Amniotic epithelial cell (primary cell): ENCODE measurements around the gene PTPRF.
"Not testable (repeated sequence)": the region's sequence is repeated elsewhere in the genome, so short reads cannot be mapped to it uniquely, and the experiment has no call there.

ENCODE experiments used
- DNase-seq: peaks from one replicate; pipeline ENCODE4 v3.0.0-alpha.2; 2010; ENCODE audit warnings: low read depth

PTPRF gene

DNA sequence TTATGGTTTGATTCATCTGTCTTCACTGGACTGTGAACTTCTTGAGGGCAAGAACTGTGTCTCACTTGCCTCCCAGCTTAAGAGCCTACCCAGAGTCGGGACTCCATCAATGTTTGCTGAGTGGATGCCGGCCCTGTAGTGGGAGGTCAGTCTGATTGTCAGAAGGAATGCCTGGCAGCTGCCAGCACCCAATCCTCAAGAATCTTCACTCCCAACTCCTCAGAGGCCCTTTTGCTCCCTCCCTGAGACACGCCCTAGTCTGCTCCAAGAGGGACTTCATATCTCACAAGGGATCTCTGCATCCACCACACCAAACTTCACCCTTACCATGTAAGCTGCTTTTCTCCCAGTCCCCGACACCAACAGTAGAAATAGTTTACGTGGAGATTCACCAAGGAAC is 104.0 kb downstream of the PTPRF start:
- peak; percentile 41 for DNase-seq

DNA sequence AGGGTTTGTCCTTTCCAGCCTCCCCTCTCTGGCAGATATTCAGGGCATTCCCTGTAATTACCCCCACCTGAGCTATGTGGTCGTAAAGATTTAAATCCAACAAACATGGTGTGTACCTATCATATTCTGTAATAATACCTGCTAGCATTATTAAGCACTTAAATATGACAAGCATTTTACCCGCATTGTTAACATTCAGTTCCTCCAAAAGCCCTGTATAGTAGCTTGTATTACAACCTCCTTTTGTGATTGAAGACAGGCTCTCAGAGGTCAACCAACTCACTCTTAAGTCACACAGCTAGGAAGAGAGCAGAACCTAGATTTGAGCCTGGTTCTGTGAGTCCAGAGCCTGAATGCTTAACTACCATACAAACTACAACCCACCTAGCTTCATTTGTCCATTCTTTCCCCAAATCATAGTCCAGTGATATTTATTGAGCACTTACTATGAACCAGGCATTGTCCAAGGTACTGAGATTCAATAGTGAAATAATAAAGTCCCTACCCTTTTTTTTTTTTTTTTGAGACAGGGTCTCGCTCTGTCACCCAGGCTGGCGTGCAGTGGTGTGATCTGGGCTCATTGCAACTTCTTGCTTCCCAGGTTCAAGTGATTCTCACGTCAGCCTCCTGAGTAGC is 105.4 kb downstream of the PTPRF start:
- no peak for DNase-seq

DNA sequence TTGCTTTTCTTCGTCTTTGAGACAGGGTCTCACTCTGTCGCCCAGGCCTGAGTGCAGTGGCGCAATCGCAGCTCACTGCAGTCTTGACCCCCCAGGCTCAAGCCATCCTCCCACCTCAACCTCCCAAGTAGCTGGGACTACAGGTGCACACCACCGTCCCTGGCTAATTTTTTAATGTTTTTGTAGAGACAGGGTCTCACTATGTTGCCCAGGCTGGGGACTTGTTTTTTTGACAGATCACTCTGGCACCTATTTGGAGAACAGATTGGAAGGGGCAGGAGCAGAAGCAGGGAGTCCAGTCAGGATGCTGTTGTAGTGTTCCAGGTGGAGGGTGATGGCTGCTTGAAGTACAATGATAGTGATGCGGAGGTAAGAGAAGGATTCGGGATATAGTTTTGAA is 106.6 kb downstream of the PTPRF start:
- no peak for DNase-seq

DNA sequence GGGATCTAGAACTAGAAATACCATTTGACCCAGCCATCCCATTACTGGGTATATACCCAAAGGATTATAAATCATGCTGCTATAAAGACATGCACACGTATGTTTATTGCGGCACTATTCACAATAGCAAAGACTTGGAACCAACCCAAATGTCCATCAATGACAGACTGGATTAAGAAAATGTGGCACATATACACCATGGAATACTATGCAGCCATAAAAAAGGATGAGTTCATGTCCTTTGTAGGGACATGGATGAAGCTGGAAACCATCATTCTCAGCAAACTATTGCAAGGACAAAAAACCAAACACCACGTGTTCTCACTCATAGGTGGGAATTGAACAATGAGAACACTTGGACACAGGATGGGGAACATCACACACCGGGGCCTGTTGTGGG is 107.7 kb downstream of the PTPRF start:
- DNase-seq: not testable (repeated sequence)

DNA sequence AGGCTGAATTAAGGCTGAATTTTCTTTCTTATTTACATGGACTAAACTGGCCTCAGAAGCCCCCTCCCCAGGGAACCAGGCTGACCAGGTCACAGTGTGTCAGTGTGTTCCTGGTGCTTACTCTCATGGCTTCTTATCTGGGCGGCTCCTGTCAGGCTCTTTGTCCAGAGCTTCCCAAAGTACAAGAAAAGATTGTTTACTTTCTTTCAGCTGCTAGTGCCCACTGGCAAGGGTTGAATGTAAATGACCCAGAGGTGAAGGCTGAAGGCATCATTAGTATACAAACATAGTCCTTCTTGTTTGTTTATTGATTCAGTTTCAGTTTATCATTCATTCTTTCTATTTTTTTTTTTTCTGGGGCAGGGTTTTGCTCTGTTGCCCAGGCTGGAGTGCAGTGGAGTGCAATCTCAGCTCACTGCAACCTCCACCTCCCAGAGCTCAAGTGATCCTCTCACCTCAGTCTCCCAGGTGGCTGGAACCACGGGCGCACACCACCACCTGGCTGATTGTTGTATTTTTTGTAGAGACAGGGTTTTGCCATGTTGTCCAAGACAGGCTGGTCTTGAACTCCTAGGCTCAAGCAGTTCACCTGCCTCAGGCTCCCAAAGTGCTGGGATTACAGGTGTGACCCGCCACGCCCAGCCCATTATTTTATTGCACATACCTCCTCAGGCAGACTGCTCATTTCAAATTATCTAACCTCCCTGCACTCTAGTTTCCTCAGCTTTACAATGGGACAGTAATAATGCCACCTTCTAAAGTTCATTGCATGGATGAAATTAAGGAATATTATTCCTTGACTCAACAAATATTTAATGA is 109.5 kb downstream of the PTPRF start:
- DNase-seq: no peak

DNA sequence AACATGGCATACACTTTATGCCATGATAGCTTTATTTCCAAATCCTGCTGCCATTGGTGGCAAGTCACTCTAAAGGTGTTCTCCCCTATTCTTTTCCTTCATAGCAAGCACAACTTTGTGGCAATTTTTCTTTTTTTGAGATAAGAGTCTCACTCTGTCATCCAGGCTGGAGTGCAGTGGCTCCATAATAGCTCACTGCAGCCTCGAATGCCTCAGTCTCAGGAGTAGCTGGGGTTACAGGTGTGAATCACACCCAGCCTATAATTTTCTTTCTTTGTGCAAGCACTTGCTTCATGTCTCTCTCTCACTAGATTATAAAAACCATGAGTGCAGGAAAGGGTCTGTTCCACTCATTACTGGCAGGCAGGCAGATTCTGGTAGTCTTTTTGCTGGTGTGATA is 113.9 kb downstream of the PTPRF start:
- no peak for DNase-seq

DNA sequence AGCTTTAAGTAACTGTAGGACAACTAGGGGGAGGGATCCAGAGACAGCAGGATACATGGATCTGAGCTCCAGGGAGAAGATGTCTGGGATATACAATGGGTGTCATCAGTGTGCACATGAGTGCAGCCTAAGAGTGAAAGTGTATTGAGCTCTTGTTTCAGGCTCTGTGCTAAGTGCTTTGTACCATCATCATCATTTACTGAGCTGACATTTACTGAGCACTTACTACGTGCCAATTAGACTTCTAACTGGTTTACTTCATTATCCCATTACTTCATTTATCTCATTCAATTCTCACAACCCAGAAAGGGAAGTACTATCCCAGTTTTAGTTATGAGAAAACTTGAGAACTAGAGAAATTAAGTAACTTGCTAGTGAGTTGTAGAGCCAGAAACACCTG is 114.8 kb downstream of the PTPRF start:
- DNase-seq: no peak

DNA sequence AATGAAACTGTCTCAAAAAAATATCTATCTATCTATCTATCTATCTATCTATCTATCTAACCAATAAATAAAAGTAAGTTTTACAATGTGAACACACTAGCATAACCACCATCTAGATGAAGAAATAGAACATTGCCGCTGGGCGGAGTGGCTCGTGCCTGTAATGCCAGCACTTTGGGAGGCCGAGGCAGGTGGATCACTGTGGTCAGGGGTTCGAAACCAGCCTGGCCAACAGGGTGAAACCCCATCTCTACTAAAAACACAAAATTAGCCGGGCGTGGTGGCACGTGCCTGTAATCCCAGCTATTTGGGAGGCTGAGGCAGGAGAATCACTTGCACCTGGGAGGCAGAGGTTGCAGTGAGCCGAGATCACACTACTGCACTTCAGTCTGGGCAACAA is 116.6 kb downstream of the PTPRF start:
- DNase-seq: not testable (repeated sequence)

DNA sequence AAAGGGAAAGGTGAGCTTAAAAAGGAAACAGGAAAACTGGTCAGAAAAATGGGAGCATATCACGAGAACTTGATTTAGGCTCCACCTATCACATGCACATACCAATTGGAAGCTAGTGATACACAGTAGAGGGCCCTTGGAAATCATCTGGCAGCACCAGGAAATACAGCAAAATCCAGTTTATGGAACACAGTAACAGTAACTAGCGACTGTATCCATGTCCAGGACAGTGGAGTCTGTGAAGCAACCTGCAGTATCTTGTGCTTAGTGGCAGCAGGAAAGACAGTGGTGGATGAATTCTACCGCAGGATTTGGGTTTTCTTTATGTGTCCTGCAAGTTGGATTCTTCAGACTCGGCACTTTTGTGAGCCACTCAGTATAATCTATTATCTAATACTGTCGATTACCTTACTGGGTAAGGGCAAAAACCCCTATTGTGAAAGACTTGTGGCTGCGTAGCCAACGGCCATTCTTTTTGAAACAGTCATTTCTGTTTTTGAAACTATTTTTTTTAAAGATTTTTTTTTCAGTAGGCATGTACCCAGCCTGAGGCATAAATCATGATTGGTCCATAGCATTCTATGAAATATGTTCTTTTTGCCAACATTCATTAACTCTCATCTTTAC is 117.7 kb downstream of the PTPRF start:
- peak; percentile 76 for DNase-seq

DNA sequence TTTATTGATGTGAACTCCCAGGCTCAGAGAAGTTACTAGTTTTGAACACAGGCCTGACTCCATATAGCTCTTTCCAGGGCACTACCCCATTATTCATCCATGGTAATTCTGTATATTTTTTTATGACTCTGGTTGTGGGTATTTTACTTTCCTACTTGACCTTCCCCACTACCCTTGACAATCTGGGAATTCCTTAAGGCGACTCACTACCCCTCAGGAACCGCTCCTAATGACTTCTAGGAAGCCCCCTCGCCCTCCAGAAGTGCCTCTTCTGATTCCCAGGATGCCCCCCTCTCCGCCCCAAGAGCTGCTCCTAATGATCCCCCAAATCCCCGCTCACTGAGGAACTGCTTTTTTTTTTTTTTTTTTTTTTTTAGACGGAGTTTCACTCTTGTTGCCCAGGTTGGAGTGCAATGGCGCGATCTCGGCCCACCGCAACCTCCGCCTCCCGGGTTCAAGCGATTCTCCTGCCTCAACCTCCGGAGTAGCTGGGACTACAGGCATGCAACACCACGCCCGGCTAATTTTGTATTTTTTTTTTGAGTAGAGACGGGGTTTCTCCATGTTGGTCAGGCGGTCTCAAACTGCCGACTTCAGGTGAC is 118.3 kb downstream of the PTPRF start:
- no peak for DNase-seq

DNA sequence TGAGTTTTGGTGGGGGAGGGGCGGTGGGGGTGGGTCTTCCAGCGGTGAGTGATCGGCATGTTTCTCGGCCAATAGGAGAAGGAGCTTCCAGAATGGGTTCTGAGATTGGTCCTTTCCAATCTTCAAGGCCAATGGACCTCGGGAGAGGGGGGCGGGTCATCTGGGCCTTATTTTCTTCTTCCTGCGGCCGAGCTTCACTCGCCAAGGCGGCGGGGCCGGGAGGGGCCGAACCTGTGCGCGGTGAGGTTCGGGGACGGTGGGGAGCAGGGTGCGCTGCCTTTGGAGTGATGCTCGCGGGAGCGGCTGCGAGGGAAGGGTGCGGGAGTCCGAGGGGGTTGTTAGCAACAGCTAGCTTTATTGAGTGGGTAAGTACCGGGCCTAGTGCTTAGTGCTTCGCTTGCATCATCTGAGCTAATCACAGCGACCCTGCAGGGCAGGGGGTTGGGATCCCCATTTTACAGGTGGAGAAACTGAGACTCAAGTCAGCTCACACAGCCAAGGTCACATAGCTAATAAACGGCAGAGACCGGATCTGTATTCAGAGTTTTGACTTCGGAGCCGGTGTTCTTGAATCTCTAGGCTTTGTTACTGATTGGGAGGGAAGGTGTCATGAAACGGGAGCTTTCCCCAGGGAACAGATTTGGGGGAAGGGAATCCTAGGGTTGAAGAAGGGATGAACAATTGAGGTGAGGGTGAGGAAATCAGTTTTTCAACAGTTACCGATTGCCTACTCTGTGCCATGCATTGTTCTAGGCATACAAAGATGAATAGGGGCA is 119.8 kb downstream of the PTPRF start:
- DNase-seq: peak; percentile 98

DNA sequence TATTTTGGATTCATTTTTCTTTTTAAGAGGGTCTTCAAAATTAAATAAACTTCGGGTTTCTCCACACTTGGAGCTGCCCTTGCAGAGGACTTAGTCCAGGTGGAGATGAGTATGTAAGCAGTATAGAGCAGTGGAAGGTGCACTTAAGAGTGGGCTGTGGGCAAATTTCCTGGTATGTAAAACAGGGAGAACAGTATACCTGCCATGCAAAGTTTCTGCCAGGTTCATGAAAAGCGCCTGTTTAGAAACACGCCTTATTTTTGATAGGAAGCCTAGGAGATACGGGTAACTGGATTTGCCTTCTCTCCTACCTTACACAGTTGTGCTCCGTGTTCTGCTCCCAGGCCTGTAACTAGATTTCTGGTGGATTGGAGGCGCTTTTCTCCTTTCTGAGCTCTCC is 120.5 kb downstream of the PTPRF start:
- DNase-seq: no peak

DNA sequence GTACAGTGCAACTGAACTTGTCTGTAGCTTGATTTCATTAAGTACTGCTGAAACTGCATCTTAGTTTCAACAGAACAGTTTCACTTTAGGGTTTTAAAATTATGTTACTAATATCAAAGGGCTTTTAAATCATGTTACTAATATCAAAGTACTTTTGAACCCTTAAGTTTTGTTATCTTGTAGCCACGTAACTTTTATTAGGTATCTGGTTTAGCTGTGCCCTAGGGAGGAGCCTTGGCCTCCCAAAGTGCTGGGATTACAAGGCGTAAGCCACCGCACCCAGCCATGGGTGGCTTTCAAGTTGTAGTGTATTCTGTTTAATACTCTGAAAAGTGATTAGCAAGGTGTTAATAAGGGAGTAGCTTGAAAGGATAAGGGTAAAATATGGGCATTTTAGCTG is 121.2 kb downstream of the PTPRF start:
- no peak for DNase-seq

DNA sequence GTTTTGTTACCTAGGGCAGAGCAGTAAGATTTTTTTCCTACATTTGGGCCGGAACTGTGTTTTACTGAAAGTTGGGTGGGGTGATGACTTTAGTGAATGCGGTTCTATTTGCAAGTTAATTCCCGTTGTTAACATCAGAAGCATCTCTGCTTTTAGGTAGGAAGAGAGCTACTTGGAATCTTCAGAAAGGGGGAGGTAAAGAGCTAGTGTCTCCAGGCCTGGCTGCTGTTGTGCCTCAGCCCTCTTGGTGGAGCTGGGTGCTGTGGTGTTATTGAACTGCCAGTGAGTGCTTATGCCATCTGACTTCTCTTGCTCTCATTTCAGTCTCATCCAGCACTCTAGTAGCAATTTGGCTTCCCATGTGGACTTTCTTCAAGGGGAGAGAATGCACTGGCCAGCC is 122.7 kb downstream of the PTPRF start:
- DNase-seq: peak; percentile 53

DNA sequence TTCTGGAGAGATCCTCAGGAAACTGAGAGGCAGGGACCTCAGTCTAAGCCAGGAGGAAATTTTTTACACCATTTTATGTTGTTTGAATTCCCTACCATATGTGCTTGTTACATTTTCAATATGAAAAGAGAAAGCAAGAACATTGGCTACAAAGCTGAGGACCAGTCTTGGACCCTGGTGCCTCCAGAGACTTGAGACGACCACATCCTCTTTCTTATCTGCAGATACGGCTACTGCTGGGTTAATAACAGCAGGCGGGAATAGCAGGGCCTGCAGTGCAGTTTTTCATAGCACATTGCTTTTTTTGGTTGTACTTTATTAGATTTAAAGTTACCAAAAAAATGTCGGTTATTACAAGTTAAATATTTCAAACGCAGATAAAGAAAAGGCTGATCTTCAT is 123.2 kb downstream of the PTPRF start:
- DNase-seq: no peak

DNA sequence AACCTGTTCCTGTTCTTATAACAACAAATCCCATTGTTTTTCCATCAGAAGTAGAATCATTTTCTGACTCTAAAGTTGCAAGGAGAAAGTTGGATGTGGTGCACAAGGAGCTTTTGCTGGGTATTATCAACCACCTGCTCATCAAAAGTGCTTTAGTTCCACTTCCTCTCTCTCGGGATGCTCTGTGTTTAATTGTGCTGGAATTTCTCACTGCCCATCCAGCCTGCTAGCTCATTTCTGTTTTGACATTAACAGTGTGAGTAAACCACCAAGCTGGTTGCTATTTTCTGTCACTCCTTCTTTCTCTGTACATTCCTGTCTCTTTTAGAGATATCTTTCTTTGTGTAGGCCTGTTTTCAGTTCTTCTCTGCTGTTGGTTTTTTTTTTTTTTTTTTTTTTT is 125.3 kb downstream of the PTPRF start:
- DNase-seq: no peak

DNA sequence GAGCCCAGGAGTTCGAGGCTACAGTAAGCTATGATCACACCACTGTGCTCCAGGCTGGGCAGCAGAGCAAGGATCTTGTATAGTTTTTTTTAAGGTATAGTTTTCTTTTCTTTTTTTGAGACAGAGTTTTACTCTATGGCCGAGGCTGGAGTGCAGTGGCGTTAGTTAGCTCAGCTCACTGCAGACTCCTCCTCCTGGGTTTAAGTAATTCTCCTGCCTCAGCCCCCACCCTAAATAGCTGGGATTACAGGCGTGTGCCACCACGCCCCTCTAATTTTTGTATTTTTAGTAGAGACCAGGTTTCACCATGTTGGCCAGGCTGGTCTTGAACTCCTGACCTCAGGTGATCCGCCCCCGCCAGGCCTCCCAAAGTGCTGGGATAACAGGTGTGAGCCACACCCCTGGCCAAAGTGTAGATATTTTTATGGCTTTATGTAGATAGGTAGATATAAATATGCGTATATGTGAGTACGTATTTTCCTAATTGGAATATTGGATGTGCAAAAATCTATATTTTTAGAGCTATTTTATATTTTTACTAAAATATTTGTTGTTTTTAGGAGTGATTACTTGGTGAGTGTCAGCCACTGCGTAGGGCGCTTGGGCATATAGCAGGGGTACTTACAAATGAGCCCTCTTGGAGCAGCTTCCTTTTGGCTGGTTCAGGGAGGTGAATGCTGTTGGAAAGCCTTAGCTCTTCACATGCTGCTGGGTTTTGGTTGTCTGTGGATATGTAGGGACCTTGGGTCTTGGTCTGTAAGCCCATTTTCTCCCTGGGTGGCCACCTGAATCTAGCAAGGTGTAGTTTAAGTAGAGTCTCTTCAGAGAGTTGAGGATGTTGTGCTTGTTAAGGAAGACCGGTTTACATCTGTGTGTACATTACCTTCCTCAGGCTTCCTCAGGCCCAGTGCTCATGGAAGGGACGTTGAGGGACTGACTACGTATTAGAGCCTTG is 128.8 kb downstream of the PTPRF start:
- no peak for DNase-seq

DNA sequence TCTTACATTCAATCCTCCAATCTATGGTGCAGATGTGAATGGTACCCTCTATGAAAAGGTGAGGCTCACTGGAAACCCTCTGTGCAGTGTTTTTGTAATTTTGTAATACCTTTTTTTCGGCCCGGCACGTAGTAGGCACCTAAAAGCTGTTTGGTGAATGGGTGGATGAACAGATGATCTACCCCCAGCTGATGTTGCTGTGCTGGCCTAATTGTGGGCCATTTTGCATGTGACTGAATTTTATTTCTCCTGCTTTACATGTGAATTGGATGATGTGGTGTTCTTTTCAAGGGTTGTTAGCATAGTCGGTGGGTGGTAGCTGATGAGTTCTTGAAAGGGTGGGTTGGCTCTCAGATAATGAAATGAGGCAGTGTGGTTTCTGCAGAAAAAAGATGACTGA is 129.7 kb downstream of the PTPRF start:
- no peak for DNase-seq

DNA sequence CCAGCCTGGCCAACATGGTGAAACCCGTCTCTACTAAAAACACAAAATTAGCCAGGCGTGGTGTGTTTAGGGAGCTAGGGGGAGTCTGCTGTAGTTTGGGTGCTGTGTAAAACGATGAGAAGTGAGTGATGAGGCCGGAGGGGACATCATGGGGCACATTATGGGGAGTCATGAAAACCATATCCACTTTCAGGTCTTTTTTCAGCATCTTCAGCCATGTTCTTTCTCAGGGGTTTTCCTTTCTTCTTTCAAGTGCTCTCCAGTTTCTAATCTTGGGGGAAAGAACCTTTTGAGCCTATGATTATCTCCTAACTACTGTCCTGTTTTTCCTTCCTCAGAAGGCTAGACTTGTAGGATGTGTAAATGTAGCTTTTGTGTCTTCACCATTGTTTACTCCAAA is 133.7 kb downstream of the PTPRF start:
- DNase-seq: no peak

DNA sequence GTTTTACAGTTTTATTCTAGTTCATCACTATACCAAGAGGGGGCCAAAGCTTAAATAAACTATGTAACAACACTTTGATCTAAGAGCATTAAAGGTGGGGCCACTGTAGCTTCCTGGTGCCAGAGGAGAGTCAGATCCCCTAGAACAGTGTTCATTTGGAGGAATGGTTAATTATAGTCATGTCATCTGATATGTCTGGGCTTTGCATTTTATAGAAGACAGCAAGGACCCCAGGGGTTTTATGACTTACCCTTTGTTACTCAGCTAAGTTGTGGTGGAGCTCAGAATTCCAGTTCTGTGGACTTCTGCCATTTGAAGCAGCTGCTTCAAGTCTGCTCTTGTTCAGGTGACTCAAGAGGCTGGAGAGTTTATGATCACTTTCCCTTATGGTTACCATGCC is 135.9 kb downstream of the PTPRF start:
- no peak for DNase-seq

DNA sequence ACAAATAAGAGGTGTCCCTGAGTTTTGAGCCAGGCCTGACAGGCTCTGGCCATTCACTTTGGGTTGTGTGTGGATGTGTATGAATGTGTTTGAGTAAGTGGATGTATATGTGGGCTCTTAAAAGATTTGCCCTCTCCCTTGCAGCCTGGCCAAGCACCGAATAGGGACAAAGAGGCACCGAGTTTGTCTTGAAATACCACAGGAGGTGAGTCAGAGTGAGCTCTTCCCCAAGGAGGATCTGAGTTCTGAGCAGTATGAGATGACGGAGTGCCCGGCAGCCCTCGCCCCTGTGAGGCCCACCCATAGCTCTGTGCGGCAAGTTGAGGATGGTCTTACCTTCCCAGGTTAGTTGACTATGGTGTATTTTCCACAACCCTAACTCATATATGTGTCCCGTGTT is 138.3 kb downstream of the PTPRF start:
- peak; percentile 27 for DNase-seq
